Tibial artery (tissue), 4 donors: ENCODE data around the gene ZMYM2.

ENCODE experiments used
- DNase-seq, 2 donors: peaks; one replicate each; pipeline ENCODE4 v3.0.0-alpha.2; 2019
- H3K27ac ChIP-seq, 2 donors: fragments of 200-600 bp; sonication (generic) in 1 of 2; 1 replicate in 1 of 2; 2 replicates in 1 of 2; pipeline ENCODE4 v1.5.1; 2018 to 2019; ENCODE audit warnings: mild to moderate bottlenecking in 1 of 2
- H3K27me3 ChIP-seq, 2 donors: fragments of 200-600 bp; sonication (generic) in 1 of 2; one replicate each; pipeline versions ENCODE4 v1.5.1 to v1.6.0; 2016 to 2019
- H3K36me3 ChIP-seq, 3 donors: fragments of 200-600 bp; sonication (generic) in 2 of 3; one replicate each; pipeline ENCODE4 v1.5.1; 2016 to 2019; ENCODE audit warnings: mild to moderate bottlenecking in 2 of 3
- H3K4me1 ChIP-seq, 4 donors: fragments of 200-600 bp; sonication (generic) in 2 of 4; 1 replicate in 3 of 4; 2 replicates in 1 of 4; pipeline ENCODE4 v1.5.1; 2016 to 2019
- H3K4me3 ChIP-seq, 2 donors: fragments of 200-600 bp; sonication (generic) in 1 of 2; 1 replicate in 1 of 2; 2 replicates in 1 of 2; pipeline ENCODE4 v1.5.1; 2018 to 2019; ENCODE audit warnings: mild to moderate bottlenecking in 2 of 2
- H3K9me3 ChIP-seq, 3 donors: fragments of 200-600 bp; sonication (generic) in 1 of 3; one replicate each; pipeline ENCODE4 v1.5.1; 2016 to 2019
- intact Hi-C: fragments of 100-400 bp; cut with DNase I; formaldehyde crosslinking; loops from one replicate; pipeline ENCODE4 v1.15.0; 2023; ENCODE audit warnings: low total_unique reads
- TF ChIP-seq, protein P1 (sequence below), 2 experiments: fragments of 200-600 bp in 1 of 2; fragments of 450-650 bp in 1 of 2; IDR thresholded peaks; one replicate each; pipeline ENCODE4 v1.5.1; 2017 to 2019; ENCODE audit warnings: antibody characterized with exemption in 2 of 2, mild to moderate bottlenecking in 1 of 2, moderate library complexity in 1 of 2

ZMYM2 gene

DNA sequence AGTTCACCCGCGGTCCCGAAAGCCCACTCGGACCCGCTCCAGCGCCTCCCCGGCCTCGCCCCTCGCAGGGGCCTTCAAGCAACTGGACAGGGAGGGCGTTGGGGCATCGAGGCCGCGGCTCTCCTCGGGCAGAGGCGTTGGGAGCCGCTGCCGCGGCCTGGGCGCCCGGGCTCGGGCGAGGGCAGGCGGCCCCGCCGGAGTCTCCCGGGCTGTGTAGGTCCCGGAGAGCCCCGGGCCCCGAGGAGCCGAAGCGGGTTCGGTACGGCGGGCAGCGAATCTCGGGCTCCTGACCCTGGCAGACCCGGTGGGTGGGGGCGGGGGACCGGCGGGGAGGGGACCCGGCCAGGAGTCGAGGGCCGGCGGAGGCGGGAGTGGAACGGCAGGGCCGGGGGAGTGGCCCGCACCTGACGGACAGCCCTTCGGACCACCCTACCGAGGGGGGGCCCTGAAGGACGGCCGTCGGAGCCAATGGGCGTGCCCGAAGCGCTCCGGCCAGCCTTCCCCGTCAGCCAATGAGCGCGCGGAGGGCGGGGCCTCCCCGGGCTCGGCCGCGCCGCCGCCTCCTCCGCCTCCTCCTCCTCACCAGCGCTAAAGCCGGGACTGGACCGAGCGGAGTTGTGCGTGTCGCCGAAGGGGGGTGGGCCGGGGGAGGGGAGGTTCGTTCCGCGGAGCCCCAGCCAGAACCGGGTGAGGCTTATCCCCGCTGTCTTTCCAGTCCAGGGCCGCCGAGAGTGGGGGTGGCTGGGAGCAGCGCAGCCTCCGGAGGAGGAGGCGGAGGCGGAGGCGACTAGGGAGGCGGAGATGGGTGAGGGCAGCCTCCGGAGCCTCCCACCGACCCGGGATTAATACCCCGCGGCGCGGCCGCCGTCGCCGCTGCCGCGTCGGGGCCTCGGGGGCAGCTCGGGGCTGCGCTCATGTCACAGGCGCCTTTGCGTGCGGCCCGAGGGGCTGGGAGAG lies at the start of gene ZMYM2:
Gene ZMYM2, plus strand, starts transcription at position 573 of the 957 bp plus-strand sequence. CDS start 34,346 bp downstream, outside the sequence.
- Histone ChIP-seq H3K36me3 (no peaks in the 10 kb centered on the region), H3K27ac (peak within 1 kb of the TSS; percentile 96 to 99), H3K27me3 (no peaks in the 10 kb centered on the region), H3K4me3 (peak within 1 kb of the TSS; percentile 93 to 94), H3K9me3 (no peaks in the 10 kb centered on the region), H3K4me1 (peaks cover 0 to 37% (median 21%) of the 10 kb centered on the region in 4 donors)
- intact Hi-C loops = loop anchor here (2.0 kb wide), 1 partner anchor 96 kb away; the partner anchor contains the start of gene ZMYM5
- DNase-seq = peak; percentile 96 to 99
- TF ChIP-seq, protein P1, sequence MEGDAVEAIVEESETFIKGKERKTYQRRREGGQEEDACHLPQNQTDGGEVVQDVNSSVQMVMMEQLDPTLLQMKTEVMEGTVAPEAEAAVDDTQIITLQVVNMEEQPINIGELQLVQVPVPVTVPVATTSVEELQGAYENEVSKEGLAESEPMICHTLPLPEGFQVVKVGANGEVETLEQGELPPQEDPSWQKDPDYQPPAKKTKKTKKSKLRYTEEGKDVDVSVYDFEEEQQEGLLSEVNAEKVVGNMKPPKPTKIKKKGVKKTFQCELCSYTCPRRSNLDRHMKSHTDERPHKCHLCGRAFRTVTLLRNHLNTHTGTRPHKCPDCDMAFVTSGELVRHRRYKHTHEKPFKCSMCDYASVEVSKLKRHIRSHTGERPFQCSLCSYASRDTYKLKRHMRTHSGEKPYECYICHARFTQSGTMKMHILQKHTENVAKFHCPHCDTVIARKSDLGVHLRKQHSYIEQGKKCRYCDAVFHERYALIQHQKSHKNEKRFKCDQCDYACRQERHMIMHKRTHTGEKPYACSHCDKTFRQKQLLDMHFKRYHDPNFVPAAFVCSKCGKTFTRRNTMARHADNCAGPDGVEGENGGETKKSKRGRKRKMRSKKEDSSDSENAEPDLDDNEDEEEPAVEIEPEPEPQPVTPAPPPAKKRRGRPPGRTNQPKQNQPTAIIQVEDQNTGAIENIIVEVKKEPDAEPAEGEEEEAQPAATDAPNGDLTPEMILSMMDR (IDR thresholded peaks at IDR 0.05) = no peak

DNA sequence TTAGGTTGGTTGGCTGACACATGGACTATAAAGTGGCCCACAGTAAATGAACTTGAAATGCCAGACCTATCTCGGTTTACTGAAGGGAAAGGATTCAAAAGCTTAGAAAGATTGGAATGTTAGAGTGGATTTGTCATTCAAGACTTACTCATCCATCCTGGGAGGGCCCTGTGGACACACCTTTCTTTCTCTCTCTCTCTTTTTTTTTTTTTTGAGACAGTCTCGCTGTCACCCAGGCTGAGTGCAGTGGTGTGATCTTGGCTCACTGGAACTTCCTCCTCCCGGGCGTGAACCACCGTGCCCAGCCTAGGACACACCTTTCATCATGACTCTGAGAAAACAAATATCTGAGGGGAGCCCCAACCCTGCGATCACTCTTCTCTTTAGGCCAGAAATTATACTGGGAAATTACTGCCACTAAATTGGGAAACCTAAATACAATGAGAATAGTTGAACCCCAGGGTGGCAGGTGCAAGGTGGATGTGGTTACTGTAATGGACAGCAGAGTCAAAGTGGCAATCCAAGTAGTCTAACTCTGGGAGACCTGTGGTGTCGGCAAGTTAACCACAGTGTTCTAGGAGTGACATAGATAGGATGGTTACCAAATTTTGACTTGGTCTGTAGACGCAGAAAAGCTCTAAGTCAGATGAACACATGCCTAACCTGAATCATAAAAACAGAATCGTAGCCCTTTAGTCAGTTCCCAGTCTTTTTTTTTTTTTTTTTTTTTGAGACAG lies 48.0 kb upstream of the ZMYM2 start:
- Histone ChIP-seq H3K27ac (no peak overlapping the region), H3K4me3 (no peak overlapping the region), H3K4me1 (no peaks in the 10 kb centered on the region), H3K27me3 (no peaks in the 10 kb centered on the region), H3K9me3 (no peaks in the 10 kb centered on the region), H3K36me3 (no peaks in the 10 kb centered on the region)
- TF ChIP-seq, protein P1 (IDR thresholded peaks at IDR 0.05) = no peak
- DNase-seq = no peak
- intact Hi-C loops = no loop called here

DNA sequence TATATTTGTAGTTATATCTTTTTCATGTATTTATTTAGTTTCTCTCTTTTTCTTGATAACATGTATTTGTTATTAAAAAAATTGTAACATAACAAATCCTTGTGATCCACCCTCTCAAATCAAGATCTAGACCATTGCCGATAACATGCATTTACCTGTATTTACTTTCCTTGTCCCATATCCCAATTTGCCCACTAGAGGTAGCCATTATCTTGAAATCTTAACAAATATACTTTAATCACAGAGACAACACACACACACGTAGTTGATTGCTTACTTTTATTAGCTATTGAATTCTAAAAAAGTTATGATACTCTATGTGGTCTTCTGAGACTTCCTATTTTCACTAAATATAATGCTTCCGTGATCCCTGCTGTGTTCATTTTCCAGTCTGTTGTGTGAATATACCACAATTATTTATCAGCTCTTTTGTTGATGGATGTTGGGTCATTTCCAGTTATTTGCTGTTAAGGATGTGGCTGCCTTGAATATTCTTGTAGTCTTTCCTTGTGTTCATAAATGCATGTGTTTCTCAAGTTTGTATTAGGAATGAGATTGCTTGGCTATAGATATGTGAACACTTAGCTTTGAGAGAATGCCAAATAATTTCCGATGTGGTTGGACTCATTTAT lies 31.3 kb upstream of the ZMYM2 start:
- Histone ChIP-seq H3K4me1 (no peaks in the 10 kb centered on the region), H3K27me3 (no peaks in the 10 kb centered on the region), H3K27ac (no peak overlapping the region), H3K9me3 (no peaks in the 10 kb centered on the region), H3K36me3 (no peaks in the 10 kb centered on the region), H3K4me3 (no peak overlapping the region)
- no peak for DNase-seq
- TF ChIP-seq, protein P1 (IDR thresholded peaks at IDR 0.05) = peak; percentile 41 to 49
- intact Hi-C loops = no loop called here

DNA sequence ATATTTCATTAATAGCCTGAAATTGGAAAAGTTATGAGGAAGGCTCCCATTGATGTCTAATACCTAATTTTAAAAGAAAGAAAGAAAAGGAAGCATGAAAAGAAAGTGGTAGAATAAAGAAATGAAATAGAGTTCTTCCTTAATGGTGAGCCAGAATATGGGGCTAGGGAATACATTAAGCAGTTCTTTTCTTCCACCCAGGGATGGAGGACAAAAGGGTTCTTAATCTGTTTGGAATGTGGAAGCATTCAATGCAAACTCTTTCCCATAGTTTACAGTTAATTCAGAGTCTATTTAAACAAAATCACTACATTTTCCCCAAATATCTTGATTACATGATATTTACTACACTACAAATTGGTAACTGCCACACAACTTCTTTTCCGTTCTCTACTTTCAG lies 18.4 kb upstream of the ZMYM2 start:
- H3K36me3 ChIP-seq = no peaks in the 10 kb centered on the region
- no peaks in the 10 kb centered on the region for H3K9me3 ChIP-seq
- H3K27ac ChIP-seq = no peak overlapping the region
- DNase-seq = no peak
- H3K4me1 ChIP-seq = no peaks in the 10 kb centered on the region
- H3K4me3 ChIP-seq = no peak overlapping the region
- intact Hi-C loops = no loop called here
- TF ChIP-seq, protein P1 (IDR thresholded peaks at IDR 0.05) = no peak
- H3K27me3 ChIP-seq = no peaks in the 10 kb centered on the region

DNA sequence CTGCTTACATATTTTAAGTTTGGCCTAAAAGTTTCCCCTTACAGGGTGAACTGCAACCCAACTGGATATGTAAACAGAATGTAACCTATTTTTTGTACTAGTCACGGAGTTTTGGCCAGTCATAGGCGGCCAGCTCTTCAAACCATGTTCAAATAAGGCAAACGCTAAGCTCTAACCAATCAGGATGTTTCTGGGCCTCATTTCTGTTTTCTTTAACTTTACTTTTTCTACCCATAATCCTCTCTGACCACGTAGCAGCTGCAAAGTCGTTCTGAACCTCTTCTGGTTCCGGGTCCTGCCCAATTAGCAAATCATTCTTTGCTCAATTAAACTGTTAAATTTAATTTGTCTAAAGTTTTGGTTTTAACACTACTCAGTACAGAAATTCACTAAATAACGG lies 8.2 kb upstream of the ZMYM2 start:
- H3K4me3 ChIP-seq = no peak overlapping the region
- intact Hi-C loops = no loop called here
- H3K27me3 ChIP-seq = no peaks in the 10 kb centered on the region
- H3K36me3 ChIP-seq = no peaks in the 10 kb centered on the region
- H3K27ac ChIP-seq = no peak overlapping the region
- H3K9me3 ChIP-seq = no peaks in the 10 kb centered on the region
- no peaks in the 10 kb centered on the region for H3K4me1 ChIP-seq
- TF ChIP-seq, protein P1 (IDR thresholded peaks at IDR 0.05) = no peak
- DNase-seq = no peak
